Stomach (tissue), 4 donors: Measurements from ENCODE around the gene DDX55.

Experiments
- CTCF ChIP-seq, 7 experiments: fragments of 450-650 bp in 4 of 7; fragments of 200-600 bp in 3 of 7; sonication (generic) in 3 of 7; IDR thresholded peaks; one replicate each; pipeline ENCODE4 v1.5.1; 2016 to 2019; ENCODE audit warnings: antibody characterized with exemption in 7 of 7, control low read depth in 2 of 7, mild to moderate bottlenecking in 1 of 7
- POLR2AphosphoS5 ChIP-seq, 3 donors: sonication (generic); formaldehyde crosslinking; IDR thresholded peaks; one replicate each; pipeline ENCODE4 v1.6.1; 2016; ENCODE audit warnings: antibody characterized with exemption in 3 of 3

GRCh38 chr12:123597100-123597499, 4.8 kb upstream of the DDX55 start:
- TF ChIP-seq CTCF (IDR thresholded peaks at IDR 0.05) (no peak), POLR2AphosphoS5 (IDR thresholded peaks at IDR 0.05) (no peak)
